Stimulated activated effector memory CD8-positive, alpha-beta T cell treated with anti-CD3 and anti-CD28 coated beads, Interleukin-12 subunit alpha, Interleukin-12 subunit beta, amount 100 ng/mL, for 72 hours (primary cell): ENCODE measurements around the gene ESPN.
A peak's percentile ranks its signal among the peaks of the same experiment; 100 is the strongest.

Experiments
- ATAC-seq: fragments of 150-1000 bp; cut with Tn5 transposase; 2 replicates; pipeline ENCODE4 v1.10.0; 2021
- DNase-seq, 2 donors: peaks; one replicate each; pipeline ENCODE4 v3.0.0; 2021 to 2022; ENCODE audit warnings: low spot score in 2 of 2
- H3K27ac Mint-ChIP-seq: one replicate; pipeline ENCODE4 v1.8.0; 2022; ENCODE audit warnings: mild to moderate bottlenecking, mixed read lengths
- H3K36me3 Mint-ChIP-seq: one replicate; pipeline ENCODE4 v1.8.0; 2022; ENCODE audit warnings: mild to moderate bottlenecking, mixed read lengths
- H3K4me1 Mint-ChIP-seq: one replicate; pipeline ENCODE4 v1.8.0; 2022; ENCODE audit warnings: mixed read lengths
- H3K4me3 Mint-ChIP-seq: one replicate; pipeline ENCODE4 v1.8.0; 2022; ENCODE audit warnings: mild to moderate bottlenecking, mixed read lengths
- H3K9me3 Mint-ChIP-seq: one replicate; pipeline ENCODE4 v1.8.0; 2022; ENCODE audit warnings: mixed read lengths

ESPN gene

DNA sequence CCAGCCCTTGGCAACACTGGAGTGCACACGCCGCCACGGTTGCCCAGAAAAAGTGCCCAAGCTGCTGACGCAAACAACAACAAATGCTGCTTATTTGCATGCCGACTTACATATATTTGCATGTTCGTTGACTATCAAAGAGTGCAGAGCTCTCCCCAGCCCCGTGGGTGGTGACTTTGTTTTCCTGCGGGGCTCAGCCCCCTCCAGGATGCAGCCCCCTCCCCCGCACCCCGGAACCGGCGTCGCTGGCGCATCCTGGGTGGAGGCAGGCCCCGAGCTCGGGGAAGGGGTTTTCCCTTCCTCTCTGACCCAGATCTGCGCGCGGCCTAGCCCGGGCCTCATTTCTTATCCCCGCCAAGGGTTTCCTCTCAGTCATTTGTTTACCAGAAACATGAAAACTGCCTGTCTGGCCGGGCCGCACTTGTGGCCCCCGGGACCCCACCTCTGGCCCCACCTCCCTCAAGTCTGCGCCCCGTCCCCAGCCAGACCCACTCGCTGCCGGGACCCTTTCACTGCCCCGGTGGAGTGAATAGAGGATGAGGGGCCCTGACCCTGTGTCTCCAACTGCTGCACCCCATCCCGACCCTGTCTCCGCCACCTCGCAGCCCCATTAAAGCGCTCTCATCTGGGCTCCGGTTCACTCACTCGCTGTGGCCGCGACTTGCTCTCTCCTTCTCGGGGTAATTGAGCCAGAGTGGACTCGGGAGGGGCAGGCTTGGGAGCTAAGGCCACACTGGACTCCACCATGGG is 35.9 kb downstream of the ESPN start:
- Mint-ChIP-seq H3K9me3 (no peaks in the 10 kb centered on the region), H3K36me3 (peaks cover 47% of the 10 kb centered on the region), H3K4me3 (peak overlapping the region; percentile 75), H3K4me1 (peaks cover 63% of the 10 kb centered on the region), H3K27ac (peak overlapping the region; percentile 96)
- ATAC-seq (peak; percentile 82), DNase-seq (peak; percentile 57 to 83)

DNA sequence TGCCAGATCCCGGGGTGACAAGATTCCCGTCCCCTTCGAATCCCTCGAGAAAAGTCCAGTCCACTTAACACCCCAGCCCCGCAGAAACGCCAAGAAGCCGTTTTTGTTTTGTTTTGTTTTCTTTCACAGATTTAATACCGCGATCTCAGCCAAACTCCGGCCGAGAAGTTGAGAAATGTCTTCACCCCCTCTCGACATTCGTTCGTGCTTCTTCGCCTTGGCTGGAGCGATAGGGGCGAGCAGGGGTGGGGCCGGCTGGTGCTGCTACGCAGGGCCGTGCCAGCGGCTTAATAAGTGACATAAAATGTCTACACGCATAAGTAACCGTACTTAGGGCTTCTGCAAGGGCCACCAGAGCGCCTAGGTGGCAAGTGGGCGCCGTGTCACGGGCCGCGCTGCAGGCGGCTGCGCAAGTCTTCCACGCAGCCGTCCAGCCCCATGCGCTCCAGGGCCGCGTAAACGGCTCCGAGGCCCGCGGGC is 36.5 kb downstream of the ESPN start:
- H3K36me3 Mint-ChIP-seq, result peaks cover 48% of the 10 kb centered on the region
- DNase-seq, result no peak
- peaks cover 63% of the 10 kb centered on the region for H3K4me1 Mint-ChIP-seq
- ATAC-seq, result no peak
- peak overlapping the region; percentile 96 for H3K27ac Mint-ChIP-seq
- no peaks in the 10 kb centered on the region for H3K9me3 Mint-ChIP-seq
- H3K4me3 Mint-ChIP-seq, result peak overlapping the region; percentile 75

DNA sequence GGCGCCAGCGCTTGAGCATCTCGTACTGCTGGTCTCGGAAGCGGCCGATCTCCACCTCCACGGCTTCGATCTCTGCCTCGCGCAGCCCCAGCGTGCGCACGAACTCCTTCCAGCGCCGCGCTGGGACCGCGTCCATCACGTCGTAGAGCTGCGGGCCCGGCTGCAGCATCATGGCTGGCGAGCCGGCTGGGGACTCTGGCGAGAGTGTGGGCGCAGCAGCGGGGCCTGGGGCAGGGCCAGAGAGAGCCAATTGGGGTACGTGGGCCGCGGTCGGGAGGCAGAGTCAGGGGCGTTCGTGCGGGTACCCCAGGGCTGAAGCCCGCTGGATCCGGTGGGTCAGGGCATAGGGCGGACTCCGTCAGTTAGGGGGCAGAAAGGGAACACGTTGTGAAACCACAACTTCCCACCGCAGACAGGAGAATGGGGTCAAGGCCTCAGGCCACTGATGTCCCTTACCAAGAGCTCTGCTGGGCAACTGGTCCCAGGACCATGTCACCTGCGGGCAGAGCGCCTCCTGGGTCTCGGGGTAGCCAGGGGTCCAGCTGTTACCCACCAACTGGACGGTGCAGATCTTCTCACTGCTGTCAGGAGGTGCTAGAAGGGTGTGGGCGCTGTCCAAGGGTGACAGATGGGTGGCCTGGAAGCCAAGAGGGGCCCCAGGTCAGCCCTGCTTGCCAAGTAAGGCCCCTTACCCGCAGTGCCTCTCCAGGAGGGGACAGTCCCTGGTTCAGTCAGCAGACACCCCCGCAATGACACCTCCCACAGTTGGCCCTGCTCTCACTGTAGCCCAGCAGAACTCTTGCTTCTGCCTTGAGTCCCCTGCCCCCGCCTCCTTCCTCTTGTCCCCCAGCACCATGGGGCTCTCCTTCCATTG is 37.2 kb downstream of the ESPN start:
- DNase-seq (no peak), ATAC-seq (peak; percentile 40)
- peak overlapping the region; percentile 96 for H3K27ac Mint-ChIP-seq
- H3K9me3 Mint-ChIP-seq, result no peaks in the 10 kb centered on the region
- peaks cover 61% of the 10 kb centered on the region for H3K4me1 Mint-ChIP-seq
- H3K36me3 Mint-ChIP-seq, result peaks cover 48% of the 10 kb centered on the region
- H3K4me3 Mint-ChIP-seq, result peak overlapping the region; percentile 75

DNA sequence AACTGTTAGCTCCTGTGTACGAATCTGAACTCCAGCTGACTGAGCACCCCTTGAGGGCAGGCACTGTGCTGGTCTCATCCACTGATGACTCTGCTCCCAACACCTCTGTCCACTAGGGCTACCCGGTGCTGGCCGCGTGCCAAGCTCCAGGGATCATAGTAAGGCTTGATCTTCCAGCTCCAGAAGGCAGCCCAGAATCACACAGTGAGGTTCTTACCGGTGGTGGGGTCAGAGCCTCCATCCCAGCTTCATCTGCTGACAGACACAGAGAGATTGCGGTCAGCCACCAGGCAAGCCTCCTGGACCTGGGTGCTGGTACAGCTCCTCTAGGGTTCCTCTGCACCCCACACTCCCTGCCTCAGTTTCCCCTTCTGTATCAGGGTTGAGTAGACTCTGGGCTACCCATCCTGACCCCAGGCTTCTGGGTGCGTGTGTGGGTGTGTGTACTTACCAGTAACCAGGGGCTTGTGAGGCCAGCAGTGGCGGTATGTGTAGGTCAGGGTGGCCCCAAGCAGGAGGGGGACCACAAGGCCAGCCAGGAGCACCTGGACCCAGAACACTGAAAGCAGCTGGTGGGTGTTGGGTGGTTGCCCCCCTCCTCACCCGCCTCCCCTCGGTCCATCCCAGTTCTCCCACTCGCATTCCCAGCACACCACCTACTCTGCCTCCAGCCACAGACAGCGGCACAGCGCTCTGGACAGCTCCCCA is 38.0 kb downstream of the ESPN start:
- peak overlapping the region; percentile 96 for H3K27ac Mint-ChIP-seq
- H3K4me3 Mint-ChIP-seq, result peak overlapping the region; percentile 75
- no peaks in the 10 kb centered on the region for H3K9me3 Mint-ChIP-seq
- peaks cover 48% of the 10 kb centered on the region for H3K36me3 Mint-ChIP-seq
- H3K4me1 Mint-ChIP-seq, result peaks cover 61% of the 10 kb centered on the region
- DNase-seq (no peak), ATAC-seq (no peak)

DNA sequence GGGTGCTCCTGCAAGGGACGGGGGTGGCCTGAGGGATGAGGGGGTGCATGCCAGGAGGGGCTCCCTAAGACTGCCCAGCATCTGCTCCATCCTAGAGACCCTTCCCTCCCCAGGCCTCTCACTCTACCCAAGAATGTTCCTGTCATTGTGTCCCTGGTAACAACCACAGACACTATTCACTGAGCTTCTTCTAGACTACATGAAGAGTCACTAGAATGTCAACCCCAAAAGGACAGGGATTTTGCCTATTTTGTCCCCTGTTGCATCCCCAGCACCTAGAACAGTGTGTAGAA is 38.5 kb downstream of the ESPN start:
- no peak for DNase-seq
- Mint-ChIP-seq H3K4me1 (peaks cover 62% of the 10 kb centered on the region), H3K9me3 (no peaks in the 10 kb centered on the region), H3K36me3 (peaks cover 48% of the 10 kb centered on the region), H3K4me3 (peak overlapping the region; percentile 75), H3K27ac (peak overlapping the region; percentile 96)
- ATAC-seq, result no peak

DNA sequence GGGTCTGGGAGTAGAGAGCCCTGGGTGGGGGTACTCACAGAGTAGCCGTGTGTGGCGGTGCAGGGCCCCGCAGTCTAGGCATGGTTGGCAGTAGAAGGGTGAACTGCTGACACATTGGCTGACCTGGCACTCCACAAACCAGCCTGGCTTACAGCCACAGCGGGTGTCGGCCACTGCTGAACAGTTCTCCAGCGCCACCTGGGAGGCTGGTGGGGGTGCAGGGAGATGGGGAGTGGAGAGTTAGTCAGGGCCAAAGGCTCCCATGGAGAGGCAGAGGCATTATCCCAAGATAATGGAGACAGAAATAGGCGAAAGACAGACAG is 39.9 kb downstream of the ESPN start:
- Mint-ChIP-seq H3K9me3 (no peaks in the 10 kb centered on the region), H3K36me3 (peaks cover 48% of the 10 kb centered on the region), H3K4me3 (peak overlapping the region; percentile 97), H3K4me1 (peaks cover 58% of the 10 kb centered on the region), H3K27ac (peak overlapping the region; percentile 92)
- ATAC-seq (peak; percentile 31), DNase-seq (no peak)

DNA sequence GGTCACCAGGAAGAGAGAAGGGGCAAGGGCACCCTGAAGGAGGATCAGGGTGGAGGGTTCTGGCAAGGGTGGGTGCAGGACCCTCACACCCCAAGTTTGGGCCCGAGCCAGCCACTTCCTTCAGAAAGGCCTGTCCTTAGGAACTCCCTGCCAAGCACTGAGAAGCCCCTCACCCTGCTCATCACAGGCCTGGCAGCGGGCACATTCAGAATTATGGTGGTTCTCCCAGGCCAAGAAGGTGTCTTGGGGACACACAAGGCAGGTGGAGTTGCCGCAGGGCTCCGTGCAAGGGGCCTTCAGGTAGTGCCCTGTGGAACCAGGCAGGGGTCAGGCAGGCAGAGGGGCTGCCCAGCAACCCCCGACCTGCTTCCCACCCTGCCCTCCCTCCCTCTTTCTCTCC is 40.3 kb downstream of the ESPN start:
- Mint-ChIP-seq H3K36me3 (peaks cover 48% of the 10 kb centered on the region), H3K27ac (peak overlapping the region; percentile 92)

DNA sequence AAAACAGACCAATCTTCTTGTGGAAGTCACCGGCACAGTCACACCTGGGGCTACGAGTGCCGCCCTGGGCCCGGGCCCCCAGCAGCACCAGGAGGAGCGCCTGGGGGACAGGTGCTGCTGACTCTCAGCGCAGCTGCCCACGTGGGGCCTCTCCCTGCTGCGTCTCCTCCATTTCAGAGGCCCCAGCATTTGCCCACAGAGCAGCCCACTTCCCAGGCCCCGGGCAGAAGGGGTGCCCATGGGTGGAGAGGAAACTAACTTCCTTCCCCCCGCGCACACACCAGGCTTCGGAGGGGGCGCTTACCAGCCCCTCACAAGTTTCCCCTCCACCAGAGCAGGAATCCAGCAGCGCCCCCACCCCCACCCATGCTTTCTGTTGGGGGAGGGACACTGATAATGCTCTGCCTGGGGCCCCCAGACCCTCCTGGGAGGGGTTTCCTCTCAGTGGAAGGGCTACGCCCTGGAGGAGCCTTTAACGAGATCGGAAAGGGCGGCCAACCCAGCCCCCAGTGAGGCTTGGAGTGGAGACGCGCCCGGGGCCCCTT is 41.0 kb downstream of the ESPN start:
- Mint-ChIP-seq H3K36me3 (peaks cover 43% of the 10 kb centered on the region), H3K4me1 (peaks cover 48% of the 10 kb centered on the region), H3K4me3 (peak overlapping the region; percentile 97), H3K9me3 (no peaks in the 10 kb centered on the region), H3K27ac (peak overlapping the region; percentile 92)
- ATAC-seq (peak; percentile 38), DNase-seq (no peak)

More for the DNA sequence above, 40.3 kb downstream of the ESPN start:
- Mint-ChIP-seq H3K4me1 (peaks cover 54% of the 10 kb centered on the region), H3K4me3 (peak overlapping the region; percentile 97), H3K9me3 (no peaks in the 10 kb centered on the region)
- no peak for ATAC-seq
- no peak for DNase-seq

DNA sequence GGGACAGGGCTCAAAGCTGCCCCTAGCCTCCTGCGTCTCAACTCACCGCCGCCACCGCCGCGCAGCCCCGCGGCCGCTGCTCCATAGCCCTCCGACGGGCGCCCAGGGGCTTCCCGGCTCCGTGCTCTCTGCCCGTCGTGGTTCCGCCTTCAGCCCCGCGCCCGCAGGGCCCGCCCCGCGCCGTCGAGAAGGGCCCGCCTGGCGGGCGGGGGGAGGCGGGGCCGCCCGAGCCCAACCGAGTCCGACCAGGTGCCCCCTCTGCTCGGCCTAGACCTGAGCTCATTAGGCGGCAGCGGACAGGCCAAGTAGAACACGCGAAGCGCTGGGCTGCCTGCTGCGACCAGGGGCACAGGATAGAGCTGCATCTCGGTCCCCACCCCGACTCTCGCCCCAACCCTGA is 41.4 kb downstream of the ESPN start, which contains the start of gene TNFRSF25:
Gene TNFRSF25, minus strand, starts transcription at position 151 of the 400 bp plus-strand sequence. Its CDS starts 66 bp downstream, at position 85.
- peak in 1 of 2 donors; percentile 75 for DNase-seq

DNA sequence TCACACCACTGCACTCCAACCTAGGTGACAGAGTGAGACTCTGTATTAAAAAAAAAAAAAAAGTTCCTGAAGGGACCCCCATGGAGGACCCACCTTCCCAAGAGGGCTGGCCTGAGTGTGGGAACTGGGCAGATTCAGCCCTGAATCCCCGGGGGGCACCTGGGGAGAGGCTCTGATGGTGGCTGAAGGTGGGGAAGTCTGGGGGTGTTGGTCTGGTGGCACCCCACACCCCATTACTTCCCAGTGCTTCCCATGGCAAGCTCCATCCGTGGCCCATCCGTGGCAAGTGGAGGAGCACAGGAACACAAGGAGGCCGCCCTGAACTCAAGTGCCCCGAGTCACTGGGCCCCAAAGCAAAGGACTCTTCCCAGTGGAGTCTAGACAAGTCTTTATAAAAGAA is 42.2 kb downstream of the ESPN start:
- ATAC-seq (no peak), DNase-seq (no peak)
- Mint-ChIP-seq H3K4me1 (peaks cover 36% of the 10 kb centered on the region), H3K36me3 (peaks cover 31% of the 10 kb centered on the region), H3K4me3 (peak overlapping the region; percentile 97), H3K27ac (peak overlapping the region; percentile 72), H3K9me3 (no peaks in the 10 kb centered on the region)

More for the DNA sequence above, 41.4 kb downstream of the ESPN start, which contains the start of gene TNFRSF25:
- Mint-ChIP-seq H3K36me3 (peaks cover 38% of the 10 kb centered on the region), H3K9me3 (no peaks in the 10 kb centered on the region), H3K4me3 (peak within 1 kb of the TSS; percentile 97), H3K27ac (peak within 1 kb of the TSS; percentile 92), H3K4me1 (peaks cover 43% of the 10 kb centered on the region)
- ATAC-seq, result peak; percentile 72

DNA sequence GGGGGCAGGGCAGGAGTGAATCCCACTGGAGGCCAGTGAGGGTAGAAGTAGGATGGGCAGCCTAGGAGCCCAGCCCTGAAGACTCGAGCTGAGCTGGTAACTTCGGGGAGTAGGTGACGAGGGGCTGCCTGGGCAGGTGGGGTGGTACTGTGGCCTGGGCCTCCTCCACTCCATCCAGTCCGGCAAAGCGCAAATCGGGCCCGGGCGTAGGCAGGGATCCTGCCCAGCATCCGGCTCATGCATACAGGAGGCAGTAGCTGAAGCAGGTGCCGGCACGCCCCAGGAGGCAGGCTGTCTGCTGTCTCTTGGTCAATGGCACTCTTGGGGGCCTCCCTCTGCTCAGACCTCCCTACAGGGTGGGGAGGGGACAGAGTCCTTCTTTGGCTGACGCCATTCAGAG is 42.6 kb downstream of the ESPN start:
- H3K9me3 Mint-ChIP-seq, result no peaks in the 10 kb centered on the region
- peaks cover 31% of the 10 kb centered on the region for H3K4me1 Mint-ChIP-seq
- peak overlapping the region; percentile 97 for H3K4me3 Mint-ChIP-seq
- peak overlapping the region; percentile 72 for H3K27ac Mint-ChIP-seq
- H3K36me3 Mint-ChIP-seq, result peaks cover 26% of the 10 kb centered on the region
- ATAC-seq, result no peak
- DNase-seq, result no peak

DNA sequence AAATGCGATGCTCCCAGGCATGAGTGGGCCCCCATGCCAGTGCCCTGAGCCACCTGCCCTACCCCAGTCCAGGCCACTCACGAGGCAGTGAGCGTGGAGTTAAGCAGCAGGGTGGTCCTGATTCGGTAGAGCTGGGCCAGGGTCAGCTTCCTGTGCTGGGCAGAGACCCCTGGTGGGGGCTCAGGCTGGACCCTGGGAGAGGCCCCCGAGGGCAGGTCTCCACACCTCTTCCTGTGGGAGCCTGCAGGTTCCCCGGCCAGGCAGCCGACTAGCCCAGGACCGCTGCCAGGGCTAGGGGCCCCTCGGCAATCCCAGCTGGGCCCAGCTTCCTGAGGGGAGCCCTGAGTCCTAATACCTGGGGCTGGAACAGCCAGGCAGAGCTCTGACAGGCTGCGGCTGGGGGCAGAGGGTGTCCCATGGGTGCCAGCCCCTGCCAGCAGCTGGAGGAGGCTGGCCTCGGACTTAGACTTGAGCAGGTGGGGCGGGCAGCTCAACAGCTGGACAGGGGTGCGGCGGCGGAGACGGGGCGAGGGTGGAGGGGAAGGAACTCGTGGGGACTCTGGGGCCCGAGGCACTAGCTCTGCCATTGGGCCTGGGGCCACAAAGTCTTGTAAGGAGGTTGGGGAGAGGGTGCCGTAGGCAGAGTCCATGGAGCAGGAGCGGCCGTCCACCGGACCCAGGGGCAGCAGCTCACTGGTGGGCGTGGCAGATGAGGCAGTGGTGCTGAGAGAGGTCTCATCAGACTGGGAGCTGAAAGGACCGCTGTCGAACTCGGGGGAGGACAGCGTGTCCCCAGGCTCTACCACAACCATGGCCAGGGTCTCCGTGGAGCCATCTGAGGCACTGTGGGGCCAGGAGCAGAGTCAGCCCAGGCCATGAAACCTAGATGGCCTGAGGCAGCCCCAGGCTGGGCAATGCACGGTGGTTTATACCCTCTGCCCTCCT is 43.4 kb downstream of the ESPN start:
- H3K36me3 Mint-ChIP-seq, result peaks cover 18% of the 10 kb centered on the region
- ATAC-seq (no peak), DNase-seq (no peak)
- no peaks in the 10 kb centered on the region for H3K9me3 Mint-ChIP-seq
- no peak overlapping the region for H3K27ac Mint-ChIP-seq
- no peak overlapping the region for H3K4me3 Mint-ChIP-seq
- H3K4me1 Mint-ChIP-seq, result peaks cover 24% of the 10 kb centered on the region

DNA sequence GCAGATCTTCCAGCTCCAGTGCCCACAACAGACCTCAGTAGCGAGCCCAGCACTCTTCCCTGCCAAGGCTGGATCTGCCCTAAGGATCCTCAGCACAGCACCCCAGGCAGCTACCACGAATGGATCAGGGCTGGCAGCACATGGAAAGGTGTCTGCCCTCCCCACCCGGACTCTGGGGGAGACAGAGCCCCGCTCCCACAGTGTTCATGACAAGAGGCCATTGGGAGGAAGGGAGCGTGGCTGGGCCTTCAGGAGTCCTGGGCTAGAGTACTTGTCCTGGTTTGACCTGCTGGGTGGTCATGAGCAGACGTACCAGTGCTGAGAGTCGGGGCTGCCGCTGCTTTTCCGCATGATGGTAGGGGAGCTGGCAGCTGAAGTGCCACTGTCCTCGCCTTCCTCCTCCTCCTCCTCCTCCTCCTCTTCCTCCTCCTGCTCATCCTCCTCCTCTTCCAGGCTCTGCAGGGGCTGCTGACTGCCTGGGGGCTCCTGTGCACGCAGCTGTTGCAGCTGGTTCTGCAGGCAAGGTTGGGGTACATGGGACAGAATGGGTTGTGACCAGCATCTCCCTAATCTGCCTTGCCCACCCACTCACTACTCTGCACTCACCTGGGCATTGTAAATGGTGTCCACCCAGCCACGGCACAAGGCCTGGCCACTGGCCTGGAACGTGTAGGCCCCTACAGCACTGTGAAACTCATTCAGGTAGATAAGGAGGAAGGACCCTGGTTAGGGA is 44.3 kb downstream of the ESPN start:
- DNase-seq (no peak), ATAC-seq (no peak)
- Mint-ChIP-seq H3K27ac (peak overlapping the region; percentile 43), H3K9me3 (no peaks in the 10 kb centered on the region), H3K36me3 (peaks cover 13% of the 10 kb centered on the region), H3K4me1 (peaks cover 20% of the 10 kb centered on the region), H3K4me3 (no peak overlapping the region)
